K562 (cell line): ENCODE results near the gene LSM14B. TPM values are rescaled to one million over a fixed set of nuclear protein-coding genes. Genes with fewer than 3 reads are reported as not detected.

ENCODE experiments used
- ATAC-seq: fragments of 200-7000 bp; cut with Tn5 transposase; 3 replicates; pipeline ENCODE4 v1.9.1; 2020; ENCODE audit warnings: moderate library complexity
- BruUV-seq: library from RNA; stranded (reverse); fragments of 400-500 nt; replicated peaks from 2 replicates; lab custom pipeline; 2021; lab: Mats Ljungman, UMichigan
- CTCF ChIA-PET: fragments of 300-600 bp; formaldehyde crosslinking; extraction: SDS; loops from one replicate; lab custom pipeline; 2021; ENCODE audit warnings: low intra/inter-chr PET ratio; lab: Yijun Ruan, JAX
- POLR2A ChIA-PET: fragments of 300-600, 350-650 bp; sonication (Branson Sonifier 250); formaldehyde crosslinking; extraction: SDS; loops from one replicate; lab custom pipeline; 2021; ENCODE audit warnings: antibody characterized with exemption, inconsistent platforms; lab: Yijun Ruan, JAX
- DNase-seq, 4 experiments: peaks; one replicate each; pipeline versions ENCODE4 v3.0.0 to v3.0.0-alpha.2; 2011 to 2018; ENCODE audit warnings: low spot score in 3 of 4, mixed read lengths in 3 of 4; ENCODE audit errors: extremely low read depth in 1 of 4
- FAIRE-seq: peaks from 2 replicates; lab custom pipeline; 2011; peaks lifted over from hg19 to GRCh38; lab: Jason Lieb, UNC
- H2AFZ ChIP-seq: 2 replicates; pipeline ENCODE4 v1.6.0; 2011; ENCODE audit warnings: low read depth, low read length, control low read depth, inconsistent platforms
- H3K27ac ChIP-seq: fragments of 200-600 bp; 3 replicates; pipeline ENCODE4 v1.8.0; 2011; ENCODE audit warnings: low read depth, mild to moderate bottlenecking, control low read depth, inconsistent platforms, low read length, moderate library complexity, mixed read lengths; ENCODE audit errors: extremely low read depth
- H3K27me3 ChIP-seq, 2 experiments: fragments of 300-600 bp in 1 of 2; 2 replicates in 1 of 2; 3 replicates in 1 of 2; pipeline versions ENCODE4 v1.6.0 to v1.8.0; 2011; ENCODE audit warnings: inconsistent platforms in 2 of 2, low read length in 2 of 2, mild to moderate bottlenecking in 1 of 2, mixed read lengths in 1 of 2, moderate library complexity in 1 of 2; ENCODE audit not compliant: control insufficient read depth in 2 of 2, insufficient read depth in 2 of 2
- H3K36me3 ChIP-seq: fragments of 300-600 bp; 3 replicates; pipeline ENCODE4 v1.8.0; 2011; ENCODE audit warnings: mild to moderate bottlenecking, low read length, inconsistent platforms; ENCODE audit not compliant: control insufficient read depth, insufficient read depth
- H3K4me1 ChIP-seq, 2 experiments: fragments of 200-600 bp in 1 of 2; replicated peaks in 1 of 2; 2 replicates in 1 of 2; 3 replicates in 1 of 2; pipeline versions ENCODE4 v1.5.1 to v1.8.0; 2011; ENCODE audit warnings: inconsistent platforms in 2 of 2, low read length in 2 of 2, mild to moderate bottlenecking in 1 of 2, mixed read lengths in 1 of 2, moderate library complexity in 1 of 2; ENCODE audit not compliant: control insufficient read depth in 2 of 2, insufficient read depth in 2 of 2
- H3K4me2 ChIP-seq: 2 replicates; pipeline ENCODE4 v1.6.1; 2011; ENCODE audit warnings: low read length, control low read depth, inconsistent platforms, mixed read lengths; ENCODE audit not compliant: insufficient read depth
- H3K4me3 ChIP-seq: fragments of 200-600 bp; sonication (generic), shearing (Covaris generic); 2 replicates; pipeline ENCODE4 v1.5.1; 2016; ENCODE audit warnings: control low read depth, inconsistent platforms
- H3K79me2 ChIP-seq: fragments of 200-600 bp; 3 replicates; pipeline ENCODE4 v1.8.0; 2011; ENCODE audit warnings: low read length, inconsistent platforms; ENCODE audit not compliant: control insufficient read depth, insufficient read depth
- H3K9ac ChIP-seq, 2 experiments: 2 replicates each; pipeline versions ENCODE4 v1.6.0 to v1.6.1; 2011; ENCODE audit warnings: low read depth in 2 of 2, low read length in 2 of 2, control low read depth in 1 of 2, inconsistent platforms in 1 of 2, mild to moderate bottlenecking in 1 of 2, mixed read lengths in 1 of 2; ENCODE audit not compliant: insufficient read depth in 1 of 2
- H3K9me1 ChIP-seq: one replicate; pipeline ENCODE4 v1.6.0; 2011; ENCODE audit warnings: inconsistent platforms, mild to moderate bottlenecking, low read length, moderate library complexity; ENCODE audit not compliant: control insufficient read depth, insufficient read depth
- H3K9me3 ChIP-seq: replicated peaks from 2 replicates; pipeline ENCODE4 v1.5.1; 2011; ENCODE audit warnings: low read depth, low read length, inconsistent platforms; ENCODE audit not compliant: control insufficient read depth, insufficient read depth
- H4K20me1 ChIP-seq: replicated peaks from 2 replicates; pipeline ENCODE4 v1.6.1; 2011; ENCODE audit warnings: low read length, inconsistent platforms, mixed read lengths; ENCODE audit not compliant: control insufficient read depth, insufficient read depth
- JUND ChIP-seq, 2 experiments: IDR thresholded peaks; 2 replicates in 1 of 2; 3 replicates in 1 of 2; pipeline ENCODE4 v1.6.1; 2011; ENCODE audit warnings: borderline replicate concordance in 2 of 2, low read depth in 2 of 2, low read length in 2 of 2, improper control_type of control experiment in 1 of 2, missing biosample characterization in 1 of 2, missing genetic modification characterization in 1 of 2, missing genetic modification reagents in 1 of 2
- MAZ ChIP-seq, 2 experiments: fragments of 450-650 bp in 1 of 2; sonication (generic) in 1 of 2; formaldehyde crosslinking; IDR thresholded peaks in 1 of 2; conservative IDR thresholded peaks in 1 of 2; 2 replicates each; pipeline versions ENCODE4 v1.4.0 to v1.5.0; 2020; ENCODE audit warnings: mild to moderate bottlenecking in 1 of 2, missing genetic modification reagents in 1 of 2
- RB1 ChIP-seq: fragments of 450-650 bp; IDR thresholded peaks from 2 replicates; pipeline ENCODE4 v1.6.1; 2017; ENCODE audit warnings: low read depth, mild to moderate bottlenecking
- TGIF2 ChIP-seq: sonication (generic); formaldehyde crosslinking; IDR thresholded peaks from 2 replicates; pipeline ENCODE4 v1.8.1; 2022; ENCODE audit warnings: mild to moderate bottlenecking, missing genetic modification reagents, moderate library complexity
- WGBS: fragments of 100-300 bp; shearing (Covaris generic); methylation state at CpG from one replicate; pipeline ENCODE4 v1.1.6; 2016; ENCODE audit warnings: low coverage, mixed read lengths; ENCODE audit not compliant: insufficient coverage; ENCODE audit errors: missing lambda C conversion rate; 5-methylcytosine and 5-hydroxymethylcytosine counted together
- in situ Hi-C: fragments of 300-500 bp; cut with MboI; formaldehyde crosslinking; loops from 4 replicates; pipeline ENCODE4 v1.15.0; 2018; ENCODE audit warnings: inconsistent platforms, mixed read lengths
- intact Hi-C: fragments of 100-400 bp; cut with micrococcal nuclease; formaldehyde crosslinking; loops from 2 replicates; pipeline ENCODE4 v1.14.2; 2022
- polyA plus RNA-seq, 8 experiments: library from polyadenylated mRNA; depleted of rRNA in 4 of 8; stranded (reverse) in 5 of 8; unstranded in 3 of 8; fragments of >200 nt; fragmentation: Nextera tagmentation in 2 of 8; fragmentation: Illumina TruSeq in 1 of 8; extraction: Ambion mirVana in 2 of 8; extraction: Trizol in 1 of 8; gene quantifications; 2 replicates each; pipeline versions ENCODE4 v1.2.1 to v1.2.3, GENCODE V29; 2011 to 2014; ENCODE audit warnings: inconsistent platforms in 1 of 8, missing spikeins in 1 of 8
- total RNA-seq, 7 experiments: library from RNA; depleted of rRNA in 6 of 7; stranded (reverse); fragments of >200 nt in 6 of 7; fragmentation: Illumina TruSeq in 2 of 7; extraction: Trizol in 2 of 7; gene quantifications; 2 replicates each; pipeline versions ENCODE4 v1.2.1 to v1.2.3, GENCODE V29; 2011 to 2021; ENCODE audit warnings: low replicate concordance in 1 of 7
- TF ChIP-seq, protein P1 (sequence below): fragments of 450-650 bp; IDR thresholded peaks from 2 replicates; pipeline ENCODE4 v1.6.1; 2018; ENCODE audit not compliant: partially characterized antibody
- TF ChIP-seq, protein P2 (sequence below): sonication (generic); formaldehyde crosslinking; IDR thresholded peaks from 2 replicates; pipeline ENCODE4 v1.8.0; 2022; ENCODE audit warnings: missing genetic modification reagents, mild to moderate bottlenecking, moderate library complexity, borderline replicate concordance
- TF ChIP-seq, protein P3 (sequence below), 2 experiments: fragments of 450-650 bp; IDR thresholded peaks; 2 replicates each; pipeline ENCODE4 v1.6.1; 2016

The LSM14B gene
- total and polyA plus RNA-seq, 9 of the 15 experiments (the other 6 are each of a cell fraction or from before 2014, with no cell fraction given): 0.66 to 36.0 (median 20.2) TPM

DNA sequence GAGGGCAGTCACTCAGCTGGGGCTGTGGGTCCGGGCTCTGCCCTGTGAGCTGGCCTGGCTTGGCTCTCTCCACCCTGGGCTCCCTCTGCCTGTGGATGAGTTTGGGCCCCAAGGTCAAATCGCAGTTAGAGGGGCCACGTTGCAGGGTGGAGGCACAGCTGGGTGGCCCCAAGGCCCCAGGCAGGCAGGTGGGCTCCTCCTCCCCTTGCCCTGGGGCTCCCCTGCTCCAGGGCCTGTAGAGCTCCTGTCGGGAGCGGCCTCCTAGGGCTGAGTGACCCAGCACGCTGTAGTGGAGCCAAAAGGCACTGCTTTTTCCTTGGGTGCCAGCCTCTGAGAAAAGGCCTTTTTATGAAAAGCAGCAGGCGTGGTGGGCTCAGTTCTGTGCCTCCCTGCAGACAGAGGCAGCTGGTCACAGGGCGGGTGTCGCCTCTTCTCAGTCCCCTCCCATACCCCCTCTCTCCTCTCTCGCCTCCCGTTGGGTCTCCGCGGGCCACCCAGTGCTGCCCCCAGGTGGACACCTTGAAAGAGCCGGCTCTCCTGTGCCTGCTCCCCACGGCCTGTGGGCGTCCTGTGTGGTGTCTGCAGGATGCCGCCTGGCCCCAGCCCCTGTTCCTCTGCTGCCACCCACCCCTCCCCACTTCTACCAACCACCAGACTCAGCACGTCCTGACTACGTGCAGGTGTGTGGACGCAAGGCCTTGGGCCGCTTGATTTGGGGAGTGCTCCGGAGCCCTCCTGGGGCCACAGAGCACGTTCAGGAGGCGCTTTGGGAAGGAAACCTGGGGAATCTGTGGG lies 34.5 kb downstream of the LSM14B start:
- peak overlapping the region; percentile 24; the same call in 1 of the 3 replicates for H3K27ac ChIP-seq
- ChIA-PET POLR2A (interaction anchor here (0.6 to 0.7 kb wide), 2 partner anchors 18 to 90 kb away, joined by 3 read pairs; no protein-coding TSS in a partner anchor), CTCF (interaction anchor here (0.7 to 3.3 kb wide), 3 partner anchors 24 to 148 kb away, joined by 3 to 12 read pairs (median 3); no protein-coding TSS in a partner anchor)
- DNase-seq (peak; percentile 75 to 84 (median 80)), FAIRE-seq (peak; percentile 59), ATAC-seq (peak; percentile 99)
- no peak overlapping the region for H2AFZ ChIP-seq
- no peaks in the 10 kb centered on the region for H3K27me3 ChIP-seq
- no peaks in the 10 kb centered on the region for H3K9me3 ChIP-seq
- H4K20me1 ChIP-seq: peaks cover 18% of the 10 kb centered on the region
- H3K4me1 ChIP-seq: peaks cover 2 to 44% of the 10 kb centered on the region in 2 experiments; a peak in 3 of 5 replicates
- in situ Hi-C loops (no loop called here), intact Hi-C loops (loop anchor here (5.0 kb wide), 1 partner anchor 144 kb away; no protein-coding TSS in a partner anchor)
- H3K9me1 ChIP-seq: peaks cover 5% of the 10 kb centered on the region
- peaks cover 74% of the 10 kb centered on the region for H3K79me2 ChIP-seq
- no peak overlapping the region for H3K4me3 ChIP-seq
- BruUV-seq: no TSS peak
- H3K36me3 ChIP-seq: peaks cover 93% of the 10 kb centered on the region; the same call in 2 of the 3 replicates
- no peak overlapping the region for H3K4me2 ChIP-seq
- 58% methylated on average over 20 of the region's 24 CpGs for WGBS
- peak overlapping the region in 1 of 2 experiments; percentile 73; a peak in 2 of 4 replicates for H3K9ac ChIP-seq
- TF ChIP-seq, protein P1, sequence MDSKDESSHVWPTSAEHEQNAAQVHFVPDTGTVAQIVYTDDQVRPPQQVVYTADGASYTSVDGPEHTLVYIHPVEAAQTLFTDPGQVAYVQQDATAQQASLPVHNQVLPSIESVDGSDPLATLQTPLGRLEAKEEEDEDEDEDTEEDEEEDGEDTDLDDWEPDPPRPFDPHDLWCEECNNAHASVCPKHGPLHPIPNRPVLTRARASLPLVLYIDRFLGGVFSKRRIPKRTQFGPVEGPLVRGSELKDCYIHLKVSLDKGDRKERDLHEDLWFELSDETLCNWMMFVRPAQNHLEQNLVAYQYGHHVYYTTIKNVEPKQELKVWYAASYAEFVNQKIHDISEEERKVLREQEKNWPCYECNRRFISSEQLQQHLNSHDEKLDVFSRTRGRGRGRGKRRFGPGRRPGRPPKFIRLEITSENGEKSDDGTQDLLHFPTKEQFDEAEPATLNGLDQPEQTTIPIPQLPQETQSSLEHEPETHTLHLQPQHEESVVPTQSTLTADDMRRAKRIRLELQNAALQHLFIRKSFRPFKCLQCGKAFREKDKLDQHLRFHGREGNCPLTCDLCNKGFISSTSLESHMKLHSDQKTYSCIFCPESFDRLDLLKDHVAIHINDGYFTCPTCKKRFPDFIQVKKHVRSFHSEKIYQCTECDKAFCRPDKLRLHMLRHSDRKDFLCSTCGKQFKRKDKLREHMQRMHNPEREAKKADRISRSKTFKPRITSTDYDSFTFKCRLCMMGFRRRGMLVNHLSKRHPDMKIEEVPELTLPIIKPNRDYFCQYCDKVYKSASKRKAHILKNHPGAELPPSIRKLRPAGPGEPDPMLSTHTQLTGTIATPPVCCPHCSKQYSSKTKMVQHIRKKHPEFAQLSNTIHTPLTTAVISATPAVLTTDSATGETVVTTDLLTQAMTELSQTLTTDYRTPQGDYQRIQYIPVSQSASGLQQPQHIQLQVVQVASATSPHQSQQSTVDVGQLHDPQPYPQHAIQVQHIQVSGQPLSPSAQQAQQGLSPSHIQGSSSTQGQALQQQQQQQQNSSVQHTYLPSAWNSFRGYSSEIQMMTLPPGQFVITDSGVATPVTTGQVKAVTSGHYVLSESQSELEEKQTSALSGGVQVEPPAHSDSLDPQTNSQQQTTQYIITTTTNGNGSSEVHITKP: peak; percentile 15
- TF ChIP-seq JUND (IDR thresholded peaks at IDR 0.05; ENCODE audit: borderline replicate concordance, low read depth, low read length): 0 out of 2 replicates have a peak, but pooled peaks have one; percentile 7
- no peak for TF ChIP-seq JUND (tag; IDR thresholded peaks at IDR 0.05; ENCODE audit: borderline replicate concordance, low read depth, low read length)
- 0 out of 2 replicates have a peak, but pooled peaks have one; percentile 26 for TF ChIP-seq RB1
- no peak for TF ChIP-seq TGIF2 (CRISPR knock-in tag)
- TF ChIP-seq, protein P2, sequence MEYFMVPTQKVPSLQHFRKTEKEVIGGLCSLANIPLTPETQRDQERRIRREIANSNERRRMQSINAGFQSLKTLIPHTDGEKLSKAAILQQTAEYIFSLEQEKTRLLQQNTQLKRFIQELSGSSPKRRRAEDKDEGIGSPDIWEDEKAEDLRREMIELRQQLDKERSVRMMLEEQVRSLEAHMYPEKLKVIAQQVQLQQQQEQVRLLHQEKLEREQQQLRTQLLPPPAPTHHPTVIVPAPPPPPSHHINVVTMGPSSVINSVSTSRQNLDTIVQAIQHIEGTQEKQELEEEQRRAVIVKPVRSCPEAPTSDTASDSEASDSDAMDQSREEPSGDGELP: 0 out of 2 replicates have a peak, but pooled peaks have one; percentile 29
- TF ChIP-seq MAZ (CRISPR knock-in tag; conservative IDR thresholded peaks at IDR 0.05 in 1 of 2, IDR thresholded peaks at IDR 0.05 in 1 of 2): peak in 1 of 2 experiments; percentile 42; a peak in 1 of 4 replicates
- TF ChIP-seq, protein P3, sequence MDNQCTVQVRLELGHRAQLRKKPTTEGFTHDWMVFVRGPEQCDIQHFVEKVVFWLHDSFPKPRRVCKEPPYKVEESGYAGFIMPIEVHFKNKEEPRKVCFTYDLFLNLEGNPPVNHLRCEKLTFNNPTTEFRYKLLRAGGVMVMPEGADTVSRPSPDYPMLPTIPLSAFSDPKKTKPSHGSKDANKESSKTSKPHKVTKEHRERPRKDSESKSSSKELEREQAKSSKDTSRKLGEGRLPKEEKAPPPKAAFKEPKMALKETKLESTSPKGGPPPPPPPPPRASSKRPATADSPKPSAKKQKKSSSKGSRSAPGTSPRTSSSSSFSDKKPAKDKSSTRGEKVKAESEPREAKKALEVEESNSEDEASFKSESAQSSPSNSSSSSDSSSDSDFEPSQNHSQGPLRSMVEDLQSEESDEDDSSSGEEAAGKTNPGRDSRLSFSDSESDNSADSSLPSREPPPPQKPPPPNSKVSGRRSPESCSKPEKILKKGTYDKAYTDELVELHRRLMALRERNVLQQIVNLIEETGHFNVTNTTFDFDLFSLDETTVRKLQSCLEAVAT (IDR thresholded peaks at IDR 0.05): no peak
